DMS53 (cell line): ENCODE data around the gene MED16.
"Not testable (repeated sequence)": the region's sequence is repeated elsewhere in the genome, so short reads cannot be mapped to it uniquely, and the experiment has no call there.

Experiments used
- DNase-seq: peaks from one replicate; lab custom pipeline; 2025; lab: John Stamatoyannopoulos, UW

The MED16 gene

DNA sequence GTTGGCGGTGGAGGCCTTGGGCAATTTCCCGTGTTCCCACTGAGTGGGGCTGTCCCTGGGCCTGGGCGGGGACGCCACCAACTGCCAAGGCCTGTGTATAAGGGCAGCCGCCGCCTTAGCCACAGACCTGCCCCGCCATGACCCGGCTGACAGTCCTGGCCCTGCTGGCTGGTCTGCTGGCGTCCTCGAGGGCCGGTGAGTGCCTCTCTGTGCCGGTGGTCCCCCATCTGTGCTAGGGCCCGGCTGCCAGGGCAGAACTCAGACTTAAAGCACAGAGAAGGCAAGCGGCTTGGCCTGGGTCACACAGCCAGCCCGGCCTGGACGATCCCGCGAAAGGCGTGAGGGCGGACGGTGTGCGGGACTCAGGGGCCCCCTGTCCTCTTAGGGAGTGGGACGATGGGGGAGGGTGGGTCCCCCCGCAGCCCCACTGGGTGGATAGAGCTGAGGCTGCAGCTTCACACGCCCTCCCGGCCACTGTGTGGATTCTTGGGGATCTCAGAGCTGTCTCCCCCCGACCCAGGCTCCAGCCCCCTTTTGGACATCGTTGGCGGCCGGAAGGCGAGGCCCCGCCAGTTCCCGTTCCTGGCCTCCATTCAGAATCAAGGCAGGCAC, 65.2 kb downstream of the MED16 start, which contains the start of gene AZU1:
TSS of gene AZU1 (plus strand) at position 128 of the 612 bp plus-strand sequence. CDS start at position 138, 10 bp downstream.
- DNase-seq = no peak

DNA sequence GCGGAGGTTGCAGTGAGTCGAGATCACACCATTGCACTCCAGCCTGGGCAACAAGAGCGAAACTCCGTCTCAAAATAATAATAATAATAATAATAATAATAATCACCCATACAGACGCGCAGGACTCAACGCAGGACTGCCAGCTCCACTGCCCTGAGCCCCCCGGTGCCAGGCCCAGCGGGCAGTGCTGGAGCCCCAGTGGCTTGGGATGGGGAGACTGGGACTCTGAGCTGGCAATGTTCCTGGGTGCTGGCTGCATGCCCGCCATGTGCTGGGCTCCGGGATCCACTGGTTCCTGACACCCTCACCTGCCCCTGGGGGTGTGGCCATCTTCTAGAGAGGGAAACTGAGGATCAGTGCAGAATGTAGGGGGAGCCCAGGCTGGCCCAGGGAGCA, 65.7 kb downstream of the MED16 start:
- DNase-seq = no peak

- DNase-seq = no peak
Observed at GRCh38 chr19:825897-826644, 66.9 kb downstream of the MED16 start.

DNA sequence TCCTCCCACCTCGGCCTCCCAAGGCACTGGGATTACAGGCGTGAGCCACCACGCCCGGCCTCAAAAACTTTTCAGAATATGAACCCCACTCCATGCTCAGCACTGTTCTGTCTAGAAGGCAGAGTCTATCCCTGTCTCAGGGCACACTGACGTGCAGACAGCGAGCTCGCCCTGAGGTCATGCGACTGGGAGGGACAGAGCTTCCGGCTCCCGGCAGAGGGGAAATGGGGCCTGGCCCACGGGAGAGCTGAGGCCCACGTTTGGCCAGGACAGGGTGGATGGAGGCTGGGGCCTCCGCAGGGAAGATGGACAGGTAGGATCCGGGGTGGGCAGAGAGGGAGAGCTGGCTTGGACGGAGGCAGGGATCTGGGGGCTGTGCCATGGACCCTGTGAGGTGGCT, 68.1 kb downstream of the MED16 start:
- no peak for DNase-seq

- DNase-seq = peak; percentile 27
Observed at GRCh38 chr19:823565-824121, 69.3 kb downstream of the MED16 start.

- DNase-seq = no peak
Observed at GRCh38 chr19:821825-822503, 71.0 kb downstream of the MED16 start, which contains the start of gene PLPPR3. TSS of gene PLPPR3 (minus strand) at chr19:821955. CDS start at chr19:821559, 396 bp downstream.

GRCh38 chr19:821231-821824, 71.7 kb downstream of the MED16 start:
- no peak for DNase-seq

DNA sequence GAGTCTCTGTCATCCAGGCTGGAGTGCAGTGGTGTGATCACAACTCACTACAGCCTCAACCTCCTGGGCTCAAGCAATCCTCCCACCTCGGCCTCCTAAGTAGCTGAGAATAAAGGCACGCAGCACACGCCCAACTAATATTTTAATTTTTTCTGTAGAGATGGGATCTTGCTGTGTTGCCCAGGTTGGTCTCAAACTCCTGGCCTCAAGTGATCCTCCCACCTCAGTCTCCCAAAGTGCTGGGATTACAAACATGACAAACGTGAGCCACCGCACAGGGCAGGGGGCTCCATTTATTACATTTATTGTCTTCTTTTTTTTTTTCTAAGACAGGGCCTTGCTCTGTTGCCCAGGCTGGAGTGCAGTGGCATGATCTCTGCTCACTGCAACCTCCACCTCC, 72.8 kb downstream of the MED16 start:
- DNase-seq = not testable (repeated sequence)
